NCI-H1930 (cell line): ENCODE results near the gene GATA2.

ENCODE experiments used
- DNase-seq, 2 experiments: peaks; one replicate each; lab custom pipeline; 2025; lab: John Stamatoyannopoulos, UW

The GATA2 gene

GRCh38 chr3:128487813-128488635 lies 5.0 kb downstream of the GATA2 start:
- peak; percentile 72 to 83 for DNase-seq

GRCh38 chr3:128487538-128487812 lies 5.5 kb downstream of the GATA2 start:
- DNase-seq, result no peak

GRCh38 chr3:128486681-128487537 lies 6.1 kb downstream of the GATA2 start:
- DNase-seq, result no peak

GRCh38 chr3:128486205-128486628 lies 6.8 kb downstream of the GATA2 start:
- DNase-seq, result no peak

GRCh38 chr3:128485282-128486204 lies 7.5 kb downstream of the GATA2 start:
- no peak for DNase-seq

- DNase-seq, result no peak
These were observed 8.4 kb downstream of the GATA2 start for GRCh38 chr3:128484404-128485281.

- no peak for DNase-seq
These were observed 9.2 kb downstream of the GATA2 start for GRCh38 chr3:128483657-128484403.

- no peak for DNase-seq
These were observed 10.0 kb downstream of the GATA2 start for GRCh38 chr3:128482666-128483656.

- no peak for DNase-seq
These were observed 10.8 kb downstream of the GATA2 start for GRCh38 chr3:128482175-128482574.

GRCh38 chr3:128481438-128481942 lies 11.5 kb downstream of the GATA2 start:
- no peak for DNase-seq

GRCh38 chr3:128480717-128481437 lies 12.1 kb downstream of the GATA2 start:
- DNase-seq, result no peak

- no peak for DNase-seq
These were observed 12.7 kb downstream of the GATA2 start for GRCh38 chr3:128480278-128480677.

- no peak for DNase-seq
These were observed 13.4 kb downstream of the GATA2 start for GRCh38 chr3:128479558-128480086.

GRCh38 chr3:128478576-128479506 lies 14.2 kb downstream of the GATA2 start:
- DNase-seq, result no peak

GRCh38 chr3:128476659-128477058 lies 16.3 kb downstream of the GATA2 start:
- DNase-seq, result no peak

GRCh38 chr3:128475355-128475754 lies 17.6 kb downstream of the GATA2 start:
- no peak for DNase-seq

GRCh38 chr3:128473737-128474136 lies 19.3 kb downstream of the GATA2 start:
- DNase-seq, result no peak
